ENCODE measurements around the gene TAS1R1.

GRCh38 chr1:6519491-6519934, 35.6 kb upstream of the TAS1R1 start:
- no peak for TF ChIP-seq EZH2 (IDR thresholded peaks at IDR 0.05)
- no peak for TF ChIP-seq POLR2AphosphoS5 (IDR thresholded peaks at IDR 0.05; ENCODE audit: borderline replicate concordance, low read depth, low read length)
- no peak for TF ChIP-seq FOXP2 (optimal IDR thresholded peaks at IDR 0.05; ENCODE audit: control extremely low read depth, extremely low read length, insufficient read depth)

All from SK-N-MC (cell line).